Calu3 (cell line): ENCODE results near the gene MMP3. TPM values are rescaled to one million over a fixed set of nuclear protein-coding genes. Genes with fewer than 3 reads are reported as not detected.
"Not testable (repeated sequence)": the region's sequence is repeated elsewhere in the genome, so short reads cannot be mapped to it uniquely, and the experiment has no call there.

Experiments
- BruUV-seq: library from RNA; stranded (reverse); fragments of 400-500 nt; replicated peaks from 2 replicates; lab custom pipeline; 2021; lab: Mats Ljungman, UMichigan
- CTCF ChIA-PET: fragments of 300-600 bp; sonication (Branson Sonifier 250); formaldehyde crosslinking; loops from one replicate; lab custom pipeline; 2022; ENCODE audit warnings: antibody characterized with exemption; lab: Charles Lee
- DNase-seq: peaks from one replicate; pipeline ENCODE4 v3.0.0; 2022
- H3K27ac Mint-ChIP-seq: one replicate; pipeline ENCODE4 v1.8.0; 2022; ENCODE audit warnings: mixed read lengths; ENCODE audit not compliant: unreplicated experiment
- H3K27me3 Mint-ChIP-seq: one replicate; pipeline ENCODE4 v1.8.0; 2022; ENCODE audit warnings: mixed read lengths; ENCODE audit not compliant: unreplicated experiment
- H3K36me3 Mint-ChIP-seq: one replicate; pipeline ENCODE4 v1.8.0; 2022; ENCODE audit warnings: mild to moderate bottlenecking, moderate library complexity, mixed read lengths; ENCODE audit not compliant: insufficient read depth, unreplicated experiment
- H3K4me1 Mint-ChIP-seq: one replicate; pipeline ENCODE4 v1.8.0; 2022; ENCODE audit warnings: mild to moderate bottlenecking, low read depth, mixed read lengths; ENCODE audit not compliant: unreplicated experiment
- H3K4me3 Mint-ChIP-seq: one replicate; pipeline ENCODE4 v1.8.0; 2022; ENCODE audit warnings: mild to moderate bottlenecking, low read depth, moderate library complexity, mixed read lengths; ENCODE audit not compliant: unreplicated experiment
- H3K9me3 Mint-ChIP-seq: one replicate; pipeline ENCODE4 v1.8.0; 2022; ENCODE audit warnings: low read depth, mixed read lengths; ENCODE audit not compliant: unreplicated experiment
- CTCF ChIP-seq: fragments of 200-600 bp; IDR thresholded peaks from one replicate; pipeline ENCODE4 v1.8.0; 2022; ENCODE audit warnings: antibody characterized with exemption; ENCODE audit not compliant: unreplicated experiment
- intact Hi-C: fragments of 100-400 bp; cut with micrococcal nuclease; formaldehyde crosslinking; loops from one replicate; pipeline ENCODE4 v1.10.0; 2022; ENCODE audit not compliant: unreplicated experiment
- total RNA-seq: library from RNA; stranded (reverse); gene quantifications from 2 replicates; pipeline ENCODE4 v1.2.3, GENCODE V29; 2022

The MMP3 gene
- total RNA-seq, 1 experiment from 2014 or later = not detected

- no peaks in the 10 kb centered on the region for H3K4me1 Mint-ChIP-seq
- no peaks in the 10 kb centered on the region for H3K9me3 Mint-ChIP-seq
- intact Hi-C loops = no loop called here
- no peak overlapping the region for H3K4me3 Mint-ChIP-seq
- no peak overlapping the region for H3K27ac Mint-ChIP-seq
- DNase-seq = no peak
- CTCF ChIA-PET = no interaction called here
- no peak for TF ChIP-seq CTCF
- no peaks in the 10 kb centered on the region for H3K36me3 Mint-ChIP-seq
- no peaks in the 10 kb centered on the region for H3K27me3 Mint-ChIP-seq
- no TSS peak for BruUV-seq
Measured at GRCh38 chr11:102882389-102883024, 39.1 kb upstream of the MMP3 start.

- no peak overlapping the region for H3K4me3 Mint-ChIP-seq
- no peak for DNase-seq
- no peaks in the 10 kb centered on the region for H3K27me3 Mint-ChIP-seq
- no peaks in the 10 kb centered on the region for H3K9me3 Mint-ChIP-seq
- TF ChIP-seq CTCF = no peak
- H3K4me1 Mint-ChIP-seq = no peaks in the 10 kb centered on the region
- CTCF ChIA-PET = no interaction called here
- intact Hi-C loops = no loop called here
- H3K36me3 Mint-ChIP-seq = no peaks in the 10 kb centered on the region
- no TSS peak for BruUV-seq
- H3K27ac Mint-ChIP-seq = no peak overlapping the region
Measured at GRCh38 chr11:102879801-102880200, 36.4 kb upstream of the MMP3 start.

GRCh38 chr11:102878595-102878994, 35.2 kb upstream of the MMP3 start:
- no peaks in the 10 kb centered on the region for H3K9me3 Mint-ChIP-seq
- no peak for DNase-seq
- H3K27me3 Mint-ChIP-seq = no peaks in the 10 kb centered on the region
- no peak overlapping the region for H3K27ac Mint-ChIP-seq
- no peak overlapping the region for H3K4me3 Mint-ChIP-seq
- intact Hi-C loops = no loop called here
- no peak for TF ChIP-seq CTCF
- BruUV-seq = no TSS peak
- H3K36me3 Mint-ChIP-seq = no peaks in the 10 kb centered on the region
- CTCF ChIA-PET = no interaction called here
- H3K4me1 Mint-ChIP-seq = no peaks in the 10 kb centered on the region

GRCh38 chr11:102874852-102875251, 31.4 kb upstream of the MMP3 start, which contains the start of gene MMP12:
MMP12 (minus strand) TSS chr11:102874982; CDS start chr11:102874937, 45 bp downstream.
- H3K9me3 Mint-ChIP-seq = no peaks in the 10 kb centered on the region
- no TSS peak for BruUV-seq
- intact Hi-C loops = no loop called here
- DNase-seq = no peak
- H3K4me3 Mint-ChIP-seq = no peak within 1 kb of the TSS
- TF ChIP-seq CTCF = no peak
- CTCF ChIA-PET = interaction anchor here (0.6 kb wide), 1 partner anchor 44 kb away, joined by 4 read pairs; no protein-coding TSS in a partner anchor
- H3K27me3 Mint-ChIP-seq = peaks cover 12% of the 10 kb centered on the region
- no peaks in the 10 kb centered on the region for H3K4me1 Mint-ChIP-seq
- no peak within 1 kb of the TSS for H3K27ac Mint-ChIP-seq
- H3K36me3 Mint-ChIP-seq = no peaks in the 10 kb centered on the region

GRCh38 chr11:102869354-102869964, 26.1 kb upstream of the MMP3 start:
- intact Hi-C loops, H3K4me3 Mint-ChIP-seq, BruUV-seq, H3K9me3 Mint-ChIP-seq, H3K27ac Mint-ChIP-seq, H3K36me3 Mint-ChIP-seq, H3K4me1 Mint-ChIP-seq, CTCF ChIA-PET, DNase-seq: not testable (repeated sequence)
- H3K27me3 Mint-ChIP-seq = peaks cover 12% of the 10 kb centered on the region
